HG03575 (cell line): Measurements from ENCODE around the gene HIBADH.

ENCODE experiments used
- ATAC-seq: cut with Tn5 transposase; IDR thresholded peaks from one replicate; pipeline ENCODE4 v1.9.1; 2021; ENCODE audit not compliant: unreplicated experiment, insufficient number of reproducible peaks, low FRiP score; ENCODE audit errors: extremely low read depth

Gene HIBADH

DNA sequence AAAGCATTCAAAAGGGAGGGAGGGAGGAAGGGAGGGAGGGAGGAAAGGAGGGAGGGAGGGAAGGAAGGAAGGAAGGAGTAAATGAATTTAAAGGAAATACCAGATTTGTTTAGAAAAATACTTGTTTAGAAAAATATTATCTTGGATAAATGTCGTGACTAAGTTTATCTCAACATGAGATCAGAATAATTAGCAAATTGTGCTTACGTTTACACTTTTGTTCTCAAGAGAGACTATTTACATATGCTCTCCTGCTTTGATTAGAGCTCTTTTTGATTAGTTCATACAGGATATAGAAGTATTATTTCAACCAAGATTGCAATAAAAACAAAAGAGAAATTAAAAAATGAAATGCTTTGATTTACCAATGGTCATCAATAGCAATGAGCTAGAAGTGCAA, 186.2 kb downstream of the HIBADH start:
- ATAC-seq = no peak
